Chondrocyte (in vitro differentiated cells): Measurements from ENCODE around the gene ANAPC10. TPM values are rescaled to one million over a fixed set of nuclear protein-coding genes. Genes with fewer than 3 reads are reported as not detected.
A peak's percentile ranks its signal among the peaks of the same experiment; 100 is the strongest.

Source experiments
- DNase-seq: peaks from one replicate; pipeline ENCODE4 v3.0.0; 2021; ENCODE audit warnings: mixed read lengths, low spot score
- H3K27ac Mint-ChIP-seq: one replicate; pipeline ENCODE4 v1.8.0; 2021; ENCODE audit warnings: mild to moderate bottlenecking, moderate library complexity, mixed read lengths; ENCODE audit not compliant: unreplicated experiment
- H3K27me3 Mint-ChIP-seq: 2 replicates; pipeline ENCODE4 v1.8.0; 2021; ENCODE audit warnings: low read depth, mixed read lengths
- H3K36me3 Mint-ChIP-seq: 2 replicates; pipeline ENCODE4 v1.8.0; 2021; ENCODE audit warnings: low read depth, mixed read lengths
- H3K4me1 Mint-ChIP-seq: 2 replicates; pipeline ENCODE4 v1.8.0; 2021; ENCODE audit warnings: low read depth, mild to moderate bottlenecking, mixed read lengths
- H3K4me3 Mint-ChIP-seq: one replicate; pipeline ENCODE4 v1.8.0; 2021; ENCODE audit warnings: mild to moderate bottlenecking, moderate library complexity, mixed read lengths; ENCODE audit not compliant: unreplicated experiment
- H3K9me3 Mint-ChIP-seq: 2 replicates; pipeline ENCODE4 v1.8.0; 2021; ENCODE audit warnings: low read depth, mixed read lengths
- total RNA-seq: library from RNA; stranded (reverse); gene quantifications from 3 replicates; pipeline ENCODE4 v1.2.1, GENCODE V29; 2021
- TF ChIP-seq, protein P1 (sequence below): fragments of 200-600 bp; sonication (generic); IDR thresholded peaks from 2 replicates; pipeline ENCODE4 v1.5.0; 2021; ENCODE audit warnings: antibody characterized with exemption, mild to moderate bottlenecking, moderate library complexity

Gene ANAPC10
- total RNA-seq, 1 donor from 2014 or later: 17.7 TPM

GRCh38 chr4:145047151-145047550 is 50.8 kb downstream of the ANAPC10 start:
- H3K27ac Mint-ChIP-seq: peak overlapping the region; percentile 42
- H3K4me1 Mint-ChIP-seq: peaks cover 62% of the 10 kb centered on the region
- H3K9me3 Mint-ChIP-seq: peaks cover 10% of the 10 kb centered on the region
- H3K4me3 Mint-ChIP-seq: no peak overlapping the region
- TF ChIP-seq, protein P1, sequence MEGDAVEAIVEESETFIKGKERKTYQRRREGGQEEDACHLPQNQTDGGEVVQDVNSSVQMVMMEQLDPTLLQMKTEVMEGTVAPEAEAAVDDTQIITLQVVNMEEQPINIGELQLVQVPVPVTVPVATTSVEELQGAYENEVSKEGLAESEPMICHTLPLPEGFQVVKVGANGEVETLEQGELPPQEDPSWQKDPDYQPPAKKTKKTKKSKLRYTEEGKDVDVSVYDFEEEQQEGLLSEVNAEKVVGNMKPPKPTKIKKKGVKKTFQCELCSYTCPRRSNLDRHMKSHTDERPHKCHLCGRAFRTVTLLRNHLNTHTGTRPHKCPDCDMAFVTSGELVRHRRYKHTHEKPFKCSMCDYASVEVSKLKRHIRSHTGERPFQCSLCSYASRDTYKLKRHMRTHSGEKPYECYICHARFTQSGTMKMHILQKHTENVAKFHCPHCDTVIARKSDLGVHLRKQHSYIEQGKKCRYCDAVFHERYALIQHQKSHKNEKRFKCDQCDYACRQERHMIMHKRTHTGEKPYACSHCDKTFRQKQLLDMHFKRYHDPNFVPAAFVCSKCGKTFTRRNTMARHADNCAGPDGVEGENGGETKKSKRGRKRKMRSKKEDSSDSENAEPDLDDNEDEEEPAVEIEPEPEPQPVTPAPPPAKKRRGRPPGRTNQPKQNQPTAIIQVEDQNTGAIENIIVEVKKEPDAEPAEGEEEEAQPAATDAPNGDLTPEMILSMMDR: no peak
- H3K27me3 Mint-ChIP-seq: no peaks in the 10 kb centered on the region
- DNase-seq: no peak
- H3K36me3 Mint-ChIP-seq: peaks cover 11% of the 10 kb centered on the region

DNA sequence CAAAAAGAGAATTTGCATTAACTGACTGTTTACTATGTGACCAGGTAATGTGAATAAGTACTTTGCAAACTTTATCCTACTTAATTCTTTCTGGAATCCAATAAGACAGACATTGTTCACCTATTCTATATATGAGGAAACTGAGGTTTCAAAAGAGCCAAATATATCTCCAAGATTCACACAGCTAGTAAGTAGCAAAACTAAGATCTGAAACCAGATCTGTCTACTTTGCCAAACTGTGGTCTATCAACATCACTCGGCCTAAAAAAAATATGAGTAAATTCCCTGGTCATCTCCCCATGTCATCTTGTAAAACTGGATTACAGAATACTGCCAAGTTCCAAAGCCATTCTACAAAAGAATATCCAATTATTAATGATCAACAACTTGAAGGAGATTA is 52.8 kb downstream of the ANAPC10 start:
- peaks cover 5% of the 10 kb centered on the region for H3K36me3 Mint-ChIP-seq
- peaks cover 5% of the 10 kb centered on the region for H3K9me3 Mint-ChIP-seq
- H3K27me3 Mint-ChIP-seq: no peaks in the 10 kb centered on the region
- no peak overlapping the region for H3K4me3 Mint-ChIP-seq
- peaks cover 72% of the 10 kb centered on the region for H3K4me1 Mint-ChIP-seq
- TF ChIP-seq, protein P1: no peak
- no peak for DNase-seq
- H3K27ac Mint-ChIP-seq: peak overlapping the region; percentile 59

DNA sequence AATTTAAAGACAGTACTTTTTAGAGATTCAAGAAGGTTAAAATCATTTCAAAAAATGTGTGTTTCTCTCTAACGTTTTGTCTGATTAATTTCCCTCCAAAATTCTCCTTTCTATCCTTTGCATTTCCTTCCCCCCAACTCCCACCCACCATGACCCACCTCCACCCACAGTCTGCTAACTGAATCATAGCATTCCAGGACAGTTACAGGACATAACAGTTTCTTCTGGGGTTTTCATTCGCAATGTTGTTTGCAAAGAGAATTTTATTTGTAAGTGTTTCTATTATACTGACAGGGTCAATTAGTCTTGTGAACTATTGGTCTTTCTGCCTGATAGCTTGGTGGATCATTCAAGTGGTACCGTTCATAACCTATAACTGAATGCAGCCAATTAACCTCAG is 53.7 kb downstream of the ANAPC10 start:
- H3K27me3 Mint-ChIP-seq: no peaks in the 10 kb centered on the region
- TF ChIP-seq, protein P1: no peak
- no peaks in the 10 kb centered on the region for H3K36me3 Mint-ChIP-seq
- peak overlapping the region; percentile 9 for H3K27ac Mint-ChIP-seq
- H3K9me3 Mint-ChIP-seq: no peaks in the 10 kb centered on the region
- DNase-seq: no peak
- H3K4me3 Mint-ChIP-seq: no peak overlapping the region
- peaks cover 70% of the 10 kb centered on the region for H3K4me1 Mint-ChIP-seq

DNA sequence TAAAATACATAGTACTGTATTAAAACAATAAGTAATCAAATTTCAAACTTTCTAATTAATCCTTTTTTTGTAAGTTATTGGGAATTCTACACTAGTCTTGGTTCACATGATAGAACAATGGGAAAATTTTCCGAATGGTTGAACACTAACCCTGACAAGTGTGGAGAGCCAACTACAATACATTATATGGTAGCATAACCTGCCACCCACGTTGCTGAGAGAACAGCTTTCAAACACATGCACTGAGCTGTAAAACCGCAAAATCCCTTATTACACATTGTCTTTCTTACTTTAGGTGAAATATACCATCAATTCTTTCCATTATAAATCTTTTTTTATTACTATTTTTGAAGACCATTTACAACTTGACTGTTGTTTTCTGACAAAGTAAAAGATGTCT is 54.7 kb downstream of the ANAPC10 start:
- H3K4me3 Mint-ChIP-seq: no peak overlapping the region
- H3K27me3 Mint-ChIP-seq: no peaks in the 10 kb centered on the region
- no peaks in the 10 kb centered on the region for H3K9me3 Mint-ChIP-seq
- peaks cover 59% of the 10 kb centered on the region for H3K4me1 Mint-ChIP-seq
- peak overlapping the region; percentile 68 for H3K27ac Mint-ChIP-seq
- H3K36me3 Mint-ChIP-seq: peaks cover 2% of the 10 kb centered on the region
- DNase-seq: no peak
- TF ChIP-seq, protein P1: no peak

DNA sequence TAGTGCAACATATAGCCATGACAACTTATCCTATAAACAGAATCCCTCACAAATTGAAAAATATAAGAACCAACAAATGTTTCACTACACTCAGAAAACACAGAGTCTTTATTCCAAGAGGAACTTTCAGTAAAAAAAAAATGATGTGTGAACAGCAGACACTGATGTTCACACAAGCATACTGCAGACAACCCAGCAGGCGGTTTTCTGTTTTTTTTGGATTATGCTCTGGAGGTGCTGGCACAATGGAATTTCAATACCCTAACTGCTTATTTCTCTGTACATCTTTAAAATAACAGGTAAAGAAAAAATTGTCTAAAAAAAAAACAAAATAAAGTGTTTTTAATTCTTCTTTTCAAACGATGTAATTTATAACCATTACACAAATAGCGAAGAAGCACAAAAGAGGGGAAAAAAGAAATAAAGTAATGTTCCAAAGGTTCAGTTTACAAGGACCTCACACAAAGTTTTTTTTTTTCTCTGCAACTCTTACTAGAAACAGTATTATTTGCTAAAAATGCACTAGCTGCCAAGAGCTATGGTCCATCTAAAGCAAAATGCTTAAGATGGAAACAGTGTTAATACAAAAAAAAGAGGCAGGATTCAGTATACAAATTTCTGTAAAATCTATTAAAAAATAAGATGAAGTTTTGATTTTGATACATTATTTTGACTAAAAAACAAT is 55.3 kb downstream of the ANAPC10 start:
- H3K4me3 Mint-ChIP-seq: no peak overlapping the region
- H3K4me1 Mint-ChIP-seq: peaks cover 58% of the 10 kb centered on the region
- H3K27me3 Mint-ChIP-seq: no peaks in the 10 kb centered on the region
- H3K9me3 Mint-ChIP-seq: no peaks in the 10 kb centered on the region
- no peak for DNase-seq
- peaks cover 2% of the 10 kb centered on the region for H3K36me3 Mint-ChIP-seq
- H3K27ac Mint-ChIP-seq: peak overlapping the region; percentile 69
- TF ChIP-seq, protein P1: no peak
